Ecto neural progenitor cell (in vitro differentiated cells): ENCODE data around the gene EGFL7.
"Not testable (repeated sequence)": the region's sequence is repeated elsewhere in the genome, so short reads cannot be mapped to it uniquely, and the experiment has no call there.

Experiments used
- DNase-seq: peaks from one replicate; pipeline ENCODE4 v3.0.0-alpha.2; 2018; ENCODE audit warnings: low spot score

The EGFL7 gene

DNA sequence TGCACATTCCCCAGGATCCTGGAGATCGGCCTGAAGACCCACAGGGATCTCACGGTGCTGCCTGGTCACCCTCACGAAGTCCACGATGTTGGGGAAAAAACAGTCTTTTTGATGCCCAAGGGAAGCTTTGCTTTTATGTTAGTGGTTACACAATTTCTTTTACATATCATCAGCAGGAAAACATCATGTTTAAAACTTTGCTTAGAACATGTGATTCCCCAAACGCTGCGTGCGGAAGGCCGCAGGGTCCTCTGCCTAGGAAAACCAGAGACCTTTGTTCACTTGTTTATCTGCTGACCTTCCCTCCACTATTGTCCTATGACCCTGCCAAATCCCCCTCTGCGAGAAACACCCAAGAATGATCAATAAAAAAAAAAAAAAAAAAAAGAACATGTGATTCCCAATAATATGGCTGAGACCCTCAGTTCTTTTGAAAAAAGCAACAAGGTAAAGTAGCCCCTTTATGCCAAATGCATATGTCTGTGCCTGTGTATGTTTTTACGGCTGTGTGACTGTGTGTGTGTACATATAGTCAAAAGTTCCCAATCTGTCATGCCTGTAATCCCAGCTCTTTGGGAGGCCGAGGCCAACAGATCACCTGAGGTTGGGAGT lies 36.0 kb downstream of the EGFL7 start:
- no peak for DNase-seq

- no peak for DNase-seq
These were observed 37.6 kb downstream of the EGFL7 start for GRCh38 chr9:136700304-136700703.

DNA sequence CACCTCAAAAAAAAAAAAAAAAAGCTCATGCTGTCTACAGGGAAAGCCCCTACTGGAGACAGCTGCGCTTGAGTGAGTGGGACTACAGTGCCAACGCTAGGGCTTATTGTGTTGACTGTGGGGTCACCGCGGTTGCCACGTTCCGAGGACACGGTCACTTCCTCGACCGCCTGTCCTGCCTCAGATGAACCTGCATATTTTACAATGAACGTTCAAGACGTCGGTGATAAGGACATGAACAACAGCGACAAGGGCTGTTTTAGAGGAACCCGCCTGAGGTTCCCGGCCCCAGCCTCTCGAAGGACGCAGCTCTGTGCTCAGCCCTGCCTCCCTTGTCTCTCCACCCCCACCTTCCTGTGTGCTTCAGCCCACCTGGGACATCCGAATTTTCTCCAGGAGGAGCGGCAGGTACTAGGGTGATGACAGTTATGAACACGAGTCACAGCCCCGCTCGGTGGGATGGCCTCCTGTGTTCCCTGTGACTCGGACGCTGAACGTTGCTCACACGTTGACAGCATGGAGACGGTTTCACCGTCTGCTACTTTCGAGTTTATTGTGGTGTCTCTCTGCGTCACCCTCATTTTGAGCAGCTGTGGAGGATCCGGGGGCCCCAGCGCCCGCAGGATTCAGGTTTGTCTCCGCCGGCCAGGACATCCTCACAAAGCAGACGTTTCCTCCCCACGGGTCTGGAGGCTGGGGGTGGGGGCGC lies 38.4 kb downstream of the EGFL7 start:
- DNase-seq: no peak

DNA sequence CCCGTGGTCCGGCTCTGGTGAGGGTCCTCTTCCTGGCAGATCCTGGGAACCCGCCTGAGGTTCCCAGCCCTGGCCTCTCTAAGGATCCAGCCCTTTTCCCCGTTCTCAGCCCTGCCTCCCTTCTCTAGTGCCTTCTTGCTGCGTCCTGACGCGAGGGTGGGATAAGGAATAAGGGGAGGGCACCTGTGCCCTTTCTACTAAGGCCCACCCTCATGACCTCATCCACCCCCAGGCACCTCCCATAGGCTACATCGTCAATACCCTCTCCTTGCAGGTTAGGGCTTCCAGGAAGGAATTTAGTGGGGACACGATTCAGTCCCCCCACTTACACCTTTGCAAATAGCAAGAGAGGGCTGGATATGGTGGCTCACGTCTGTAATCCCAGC lies 38.9 kb downstream of the EGFL7 start:
- DNase-seq: no peak

- DNase-seq: no peak
These were observed 40.7 kb downstream of the EGFL7 start for GRCh38 chr9:136703276-136703860.

GRCh38 chr9:136704741-136705140 lies 42.0 kb downstream of the EGFL7 start:
- DNase-seq: not testable (repeated sequence)

DNA sequence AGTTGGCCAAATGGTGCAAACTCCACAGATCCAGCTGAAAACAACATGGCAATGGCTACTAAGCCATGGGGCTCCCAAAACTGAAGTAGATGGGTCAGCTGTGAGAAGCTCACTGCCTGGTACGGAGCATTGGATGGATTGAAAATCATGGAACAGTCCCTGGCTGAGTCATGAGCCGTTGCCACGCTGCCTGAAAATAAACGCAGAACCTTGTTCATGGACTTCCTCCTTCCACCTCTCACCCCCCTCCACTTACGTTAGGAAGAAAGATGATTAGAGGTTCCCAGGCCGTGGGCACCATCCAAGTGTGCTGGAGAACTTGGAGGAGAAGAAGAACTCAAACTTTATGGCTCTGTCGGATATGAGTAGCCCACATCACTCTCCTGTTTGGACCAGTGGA lies 42.8 kb downstream of the EGFL7 start:
- DNase-seq: no peak

DNA sequence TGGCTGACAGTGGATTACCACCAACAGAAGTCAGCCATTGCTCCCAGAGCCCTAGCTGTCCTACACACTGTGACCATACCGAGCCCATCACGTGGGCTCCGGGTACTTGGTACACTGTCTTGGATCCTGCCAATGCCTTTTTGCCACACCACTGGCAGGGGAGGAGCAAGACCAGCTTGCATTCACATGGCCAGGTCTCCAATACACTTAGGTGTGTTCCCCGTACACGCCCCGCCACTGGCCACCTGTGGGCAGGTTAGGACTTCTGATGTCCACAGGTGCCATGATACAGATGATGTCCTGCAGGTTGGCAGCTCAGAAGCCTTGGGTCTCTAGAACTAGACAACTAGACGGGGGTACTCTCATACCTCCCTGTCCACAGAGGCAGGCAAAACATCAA lies 44.3 kb downstream of the EGFL7 start:
- no peak for DNase-seq

- DNase-seq: no peak
These were observed 45.3 kb downstream of the EGFL7 start for GRCh38 chr9:136707849-136708517.

DNA sequence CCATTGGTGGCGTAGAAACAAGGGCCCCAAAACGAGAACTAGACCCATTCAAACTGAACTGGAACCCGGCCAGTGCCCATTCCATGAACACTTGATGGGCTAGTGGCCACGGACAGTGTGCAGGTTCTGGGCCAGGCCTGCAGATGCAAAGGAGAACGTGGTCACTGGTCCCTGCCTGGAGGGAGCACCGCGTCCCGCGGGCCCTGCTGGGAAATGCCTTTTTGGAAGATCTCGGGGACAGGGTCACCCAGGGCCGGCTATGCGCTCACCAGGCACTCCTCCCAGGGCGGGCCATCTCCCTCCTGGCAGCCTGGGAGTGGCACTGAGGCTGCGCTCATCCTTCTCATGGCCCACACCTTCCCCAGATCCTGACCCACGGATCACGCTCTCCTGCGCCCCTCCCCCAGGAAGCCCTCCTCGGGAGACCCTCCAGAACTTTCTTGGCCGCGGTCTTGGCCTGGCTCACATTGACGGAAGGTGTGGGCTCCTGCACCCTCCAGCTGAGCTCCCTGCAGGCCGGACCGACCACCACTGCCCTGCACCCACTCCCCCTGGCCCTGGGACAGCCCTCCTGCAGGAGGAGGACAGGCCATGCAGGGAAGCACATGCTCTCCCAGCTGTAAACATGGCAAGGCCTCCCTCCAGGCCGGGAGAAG lies 46.9 kb downstream of the EGFL7 start:
- DNase-seq: no peak

- DNase-seq: no peak
These were observed 47.8 kb downstream of the EGFL7 start for GRCh38 chr9:136710543-136710942.

- not testable (repeated sequence) for DNase-seq
These were observed 48.5 kb downstream of the EGFL7 start for GRCh38 chr9:136711219-136711648.

DNA sequence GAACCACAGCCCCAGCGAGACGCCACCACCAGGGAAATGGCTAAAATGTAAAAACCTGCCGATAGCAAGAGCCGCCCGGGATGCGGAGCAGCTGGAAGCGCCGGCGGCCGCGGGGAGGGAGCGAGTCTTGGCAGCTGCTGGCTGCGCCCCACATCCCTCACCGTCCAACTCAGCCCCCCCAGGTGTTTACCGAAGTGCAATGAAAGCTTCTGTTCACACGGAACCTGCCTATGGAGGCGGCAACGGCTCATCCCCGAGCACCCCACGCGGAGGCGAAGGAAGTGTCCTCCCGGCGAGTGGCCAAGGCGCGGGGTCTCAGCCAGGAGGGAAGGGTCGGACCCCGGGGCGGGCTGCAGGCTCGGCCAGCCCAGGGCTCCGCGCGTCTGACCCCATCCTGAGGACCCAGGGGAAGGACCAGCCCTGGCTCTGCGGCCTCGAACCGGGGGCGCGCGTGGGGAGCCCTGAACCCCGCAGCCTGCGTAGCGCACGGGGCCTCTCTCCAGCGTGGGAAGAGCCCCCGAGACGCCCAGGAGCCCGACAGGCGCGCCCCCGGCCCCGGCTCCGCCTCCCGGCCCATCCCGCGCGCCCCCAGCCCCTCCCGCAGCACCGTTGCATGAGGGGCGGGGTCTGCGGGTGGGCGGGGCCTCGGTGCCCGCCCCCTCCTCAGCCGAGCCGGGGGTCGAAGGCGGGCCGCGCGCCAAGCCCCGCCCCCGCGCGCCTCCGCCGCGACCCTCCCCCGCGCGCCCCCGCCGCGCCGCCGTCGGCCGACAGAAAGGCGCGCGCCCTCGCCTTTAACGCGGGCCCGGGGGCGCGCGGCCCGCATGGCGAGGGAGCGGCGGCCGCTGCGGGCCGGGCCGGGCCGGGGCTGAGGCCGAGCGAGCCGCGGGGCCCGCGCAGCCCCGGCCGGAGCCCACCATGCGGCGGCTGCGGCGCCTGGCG lies 49.3 kb downstream of the EGFL7 start, which contains the start of gene DIPK1B:
TSS of gene DIPK1B (plus strand) at position 822 of the 939 bp plus-strand sequence. CDS start at position 916, 94 bp downstream.
- peak; percentile 85 for DNase-seq

- DNase-seq: peak; percentile 72
These were observed 50.2 kb downstream of the EGFL7 start for GRCh38 chr9:136712690-136713544.

DNA sequence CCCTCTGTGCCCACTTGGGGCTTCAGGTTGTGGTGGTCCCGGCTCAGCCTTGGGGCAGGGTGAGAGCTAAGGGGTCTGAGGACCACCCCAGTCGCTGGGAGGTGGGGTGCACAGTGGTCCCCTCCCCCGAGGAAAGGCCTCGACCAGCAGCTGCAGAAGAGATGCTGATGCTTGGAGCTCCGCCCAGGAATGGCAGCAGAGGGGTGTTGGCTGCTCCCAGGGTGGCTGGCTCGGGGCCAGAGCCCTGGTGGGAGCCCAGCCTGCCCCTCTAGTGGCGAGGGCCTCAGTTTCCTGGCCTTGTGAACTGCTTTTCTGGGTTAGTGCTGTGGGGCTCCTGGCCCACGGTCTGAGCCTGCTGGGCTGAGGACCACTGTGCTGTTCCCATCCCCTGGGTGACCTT lies 50.8 kb downstream of the EGFL7 start:
- no peak for DNase-seq

GRCh38 chr9:136714096-136714892 lies 51.6 kb downstream of the EGFL7 start:
- DNase-seq: no peak

DNA sequence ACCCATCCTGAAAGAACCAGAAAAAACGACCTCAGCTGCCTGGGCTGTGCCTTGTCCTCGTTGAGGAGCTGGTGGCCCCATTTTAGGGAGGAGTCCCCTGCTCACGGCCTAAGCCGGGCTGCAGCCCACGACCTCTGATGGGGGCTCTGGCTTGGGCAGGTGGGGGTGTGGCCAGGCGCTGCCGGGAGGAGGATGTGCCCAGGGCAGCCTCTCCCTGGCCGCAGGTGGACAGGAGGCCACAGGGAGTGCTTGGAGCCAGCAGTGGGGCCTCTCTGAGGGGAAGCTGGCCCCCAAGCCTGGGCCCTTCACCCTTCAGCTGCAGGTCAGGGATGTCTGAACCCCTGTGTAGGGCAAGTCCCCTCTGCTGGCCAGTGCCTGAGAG lies 52.2 kb downstream of the EGFL7 start:
- no peak for DNase-seq

DNA sequence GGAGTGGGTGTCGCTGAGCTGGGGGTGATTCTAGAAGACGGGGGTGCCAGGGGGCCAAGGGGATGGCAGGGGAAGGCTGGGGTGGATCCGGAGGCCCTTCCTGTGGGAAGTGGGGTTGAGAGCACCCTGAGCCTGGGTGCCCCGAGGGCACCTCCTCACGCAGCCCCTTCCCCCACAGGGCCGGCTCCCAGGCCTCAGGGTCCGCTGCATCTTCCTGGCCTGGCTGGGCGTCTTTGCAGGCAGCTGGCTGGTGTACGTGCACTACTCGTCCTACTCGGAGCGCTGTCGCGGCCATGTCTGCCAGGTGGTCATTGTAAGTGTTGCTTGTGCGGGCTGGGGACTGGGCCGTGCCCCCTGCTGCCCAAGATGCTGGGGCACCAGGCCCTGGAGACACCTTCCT lies 54.7 kb downstream of the EGFL7 start:
- no peak for DNase-seq
